Measurements from ENCODE around the gene PNMA6E.

The PNMA6E gene

DNA sequence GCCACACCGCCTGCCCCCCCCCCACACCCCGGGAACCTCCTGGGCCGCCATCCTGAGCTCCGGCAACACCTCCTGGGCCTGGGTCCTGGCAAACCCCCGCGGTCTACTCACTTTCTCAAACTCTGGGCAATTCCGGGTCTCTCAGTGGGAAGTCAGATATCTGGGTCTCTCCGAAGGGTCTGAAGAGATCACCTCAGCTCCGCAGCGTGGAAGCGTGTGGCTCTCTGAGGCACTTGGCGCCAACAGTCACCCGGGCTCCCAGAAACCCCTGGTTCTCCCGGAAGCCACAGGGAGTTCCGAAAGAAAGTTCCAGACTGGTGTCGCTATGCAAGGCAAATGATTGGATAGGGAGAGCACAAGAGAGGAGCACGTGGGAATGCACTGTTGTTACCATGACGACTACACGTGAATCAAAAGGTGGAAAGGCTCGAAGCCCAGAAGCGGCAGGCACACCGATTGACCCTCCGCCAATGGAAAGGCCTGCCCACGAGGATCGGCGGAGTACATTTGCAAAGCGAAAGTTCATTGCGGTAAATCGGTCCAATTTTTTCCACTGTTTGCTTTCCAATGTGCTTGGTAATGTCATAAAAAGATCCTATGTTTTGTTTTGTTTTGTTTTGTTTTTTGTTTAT is at the start of gene PNMA6E:
Gene PNMA6E (minus strand): TSS at position 218 of the 632 bp plus-strand sequence. CDS start 2,501 bp downstream, outside the sequence.
- no peak for DNase-seq (ENCODE audit: low spot score)

DNA sequence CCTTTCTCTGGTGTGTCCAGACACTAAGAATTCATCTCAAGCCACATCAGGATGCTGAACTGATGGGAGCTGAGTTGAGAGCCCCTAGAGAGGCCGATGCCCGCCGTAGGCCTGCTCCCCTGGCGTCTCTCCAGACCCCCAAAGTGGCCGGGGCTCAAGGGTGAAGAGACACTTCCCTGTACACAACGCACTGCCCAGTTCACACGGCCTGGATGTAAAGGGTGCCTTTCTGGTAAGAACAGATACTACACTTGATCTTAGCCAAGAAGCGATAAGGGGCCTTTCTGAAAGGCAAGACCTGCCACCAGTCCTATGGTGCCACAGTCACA is 49.8 kb upstream of the PNMA6E start:
- no peak for DNase-seq (ENCODE audit: low spot score)

DNA sequence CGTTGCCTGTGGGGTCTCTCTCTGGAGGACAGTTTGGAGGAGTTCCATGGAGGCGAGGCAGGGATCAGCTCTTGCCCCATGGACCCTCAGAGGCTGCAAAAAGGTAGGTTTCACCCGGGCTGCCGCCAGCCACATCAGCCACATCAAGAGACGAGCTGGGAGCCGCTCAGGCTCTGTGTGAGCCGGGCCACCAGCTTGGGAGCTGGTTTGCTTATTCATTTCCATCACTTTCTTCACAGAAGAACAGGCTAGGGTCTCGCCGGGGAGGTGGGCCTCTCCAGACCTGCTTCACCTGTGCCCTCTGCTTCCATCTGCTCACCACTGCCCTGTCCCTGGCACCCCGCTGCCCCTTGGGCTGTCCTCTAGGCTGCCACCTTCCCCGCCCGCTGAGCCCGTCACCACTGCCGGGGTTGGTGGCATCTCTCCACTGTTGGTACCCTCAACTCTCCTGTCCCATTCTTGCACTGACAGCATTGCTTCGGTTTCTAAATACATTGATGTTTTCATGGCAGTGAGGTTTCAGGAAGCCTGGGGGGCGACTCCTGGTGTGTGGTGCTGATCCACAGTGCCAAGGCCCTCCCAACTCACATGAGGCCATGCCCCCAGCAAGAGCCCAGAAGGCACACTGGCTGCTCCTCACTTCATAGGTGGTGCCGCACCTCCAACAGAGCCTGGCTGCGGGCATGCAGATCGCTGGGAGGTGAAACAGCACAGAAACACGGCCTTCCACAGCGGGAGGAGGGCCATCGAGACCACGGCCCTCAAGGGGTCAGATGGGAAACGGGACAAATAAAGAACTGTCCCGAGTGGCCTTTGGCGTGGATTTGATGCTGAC is 49.2 kb upstream of the PNMA6E start:
- DNase-seq (ENCODE audit: low spot score): no peak

DNA sequence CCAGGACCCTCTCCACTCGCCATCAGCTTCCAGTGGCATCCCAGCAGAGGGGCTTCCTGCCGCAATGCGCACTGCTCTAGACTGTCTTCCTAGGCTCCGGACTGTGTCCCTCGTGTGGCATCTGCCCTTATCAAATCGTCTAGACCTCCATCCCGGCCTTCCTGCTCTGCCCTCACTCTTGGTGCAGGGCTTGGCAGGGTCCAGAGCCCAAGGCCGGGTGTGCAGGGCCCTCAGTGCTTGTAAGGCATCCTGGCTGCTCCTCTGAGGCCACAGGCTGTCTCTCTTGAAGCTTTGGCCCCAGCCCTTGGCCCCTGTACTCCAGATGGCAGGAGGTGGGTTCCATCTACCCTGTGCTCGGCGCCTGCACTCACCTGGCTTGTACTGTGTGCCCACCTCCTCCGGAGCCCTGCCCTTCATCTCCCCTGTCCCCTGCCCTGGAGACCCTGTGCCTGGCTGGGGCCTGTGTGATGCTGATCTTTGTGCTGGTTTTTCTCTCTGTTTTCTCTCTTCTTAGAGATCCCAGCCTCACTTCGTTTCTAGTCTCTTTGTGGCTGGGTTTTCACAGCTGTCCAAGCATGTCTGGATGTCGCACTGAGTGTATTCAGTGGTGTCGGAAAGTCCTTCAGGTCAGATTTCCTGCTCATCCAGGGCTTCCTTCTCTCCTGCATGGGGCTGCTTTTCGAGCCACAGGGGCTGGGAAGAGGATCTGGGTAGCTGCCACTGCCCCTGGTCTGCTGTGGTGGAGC is 48.4 kb upstream of the PNMA6E start:
- DNase-seq (ENCODE audit: low spot score): no peak

DNA sequence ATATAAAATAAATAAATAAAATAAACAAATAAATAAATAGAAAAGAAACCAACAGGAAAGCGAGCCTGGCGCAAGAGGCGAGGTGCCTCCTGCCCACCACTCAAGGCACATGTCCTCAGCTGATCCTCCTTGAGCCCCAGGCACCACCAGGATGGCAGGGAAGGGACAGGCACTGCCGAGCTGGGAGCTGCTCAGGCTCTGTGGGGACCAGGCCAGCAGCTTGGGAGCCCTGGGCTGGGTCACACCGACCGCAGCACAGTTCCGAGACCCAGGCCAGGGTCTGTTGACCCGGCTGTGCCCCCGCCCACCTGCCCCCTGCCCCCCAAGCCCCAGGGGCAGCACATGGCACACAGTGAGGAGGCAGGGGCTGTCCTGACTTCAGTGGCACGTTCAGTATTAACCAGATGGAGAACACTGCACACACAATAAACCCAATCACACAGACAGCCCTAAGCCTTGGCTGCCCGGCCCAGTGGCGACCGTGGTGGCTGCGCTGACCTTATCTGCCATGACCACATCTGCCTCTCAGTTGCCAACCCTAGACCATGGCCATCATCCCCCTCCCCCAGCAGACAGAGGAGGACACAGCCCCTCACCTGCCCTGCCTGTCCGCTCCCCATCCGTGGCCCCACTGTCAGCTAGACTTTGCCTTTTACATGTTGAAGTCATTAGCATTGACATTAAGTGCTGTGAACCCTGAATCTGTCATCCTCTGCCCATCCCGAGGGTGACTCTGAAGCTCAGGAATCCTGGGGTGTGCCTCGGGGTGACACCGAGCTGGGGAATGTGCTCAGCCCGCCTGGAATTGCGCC is 47.6 kb upstream of the PNMA6E start:
- DNase-seq (ENCODE audit: low spot score): no peak

DNA sequence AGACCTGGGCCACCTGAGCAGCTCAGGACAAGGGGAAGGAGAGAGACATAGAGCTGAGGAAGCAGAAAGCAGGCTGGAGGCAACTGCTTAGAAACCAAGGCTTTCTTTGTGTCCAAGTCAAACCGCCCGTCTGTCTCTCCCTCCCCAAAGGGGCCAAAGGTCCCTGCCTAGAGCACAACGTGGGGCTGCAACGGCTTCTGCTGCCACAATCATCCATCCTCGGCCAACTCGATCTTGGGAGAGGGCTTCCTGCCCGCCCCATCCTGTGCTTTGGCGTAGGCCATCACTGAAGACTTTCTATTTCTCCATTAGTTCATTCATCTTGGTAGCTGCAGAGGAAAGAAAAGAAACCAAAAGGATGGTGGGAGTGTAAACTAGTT is 46.4 kb upstream of the PNMA6E start:
- DNase-seq (ENCODE audit: low spot score): no peak

DNA sequence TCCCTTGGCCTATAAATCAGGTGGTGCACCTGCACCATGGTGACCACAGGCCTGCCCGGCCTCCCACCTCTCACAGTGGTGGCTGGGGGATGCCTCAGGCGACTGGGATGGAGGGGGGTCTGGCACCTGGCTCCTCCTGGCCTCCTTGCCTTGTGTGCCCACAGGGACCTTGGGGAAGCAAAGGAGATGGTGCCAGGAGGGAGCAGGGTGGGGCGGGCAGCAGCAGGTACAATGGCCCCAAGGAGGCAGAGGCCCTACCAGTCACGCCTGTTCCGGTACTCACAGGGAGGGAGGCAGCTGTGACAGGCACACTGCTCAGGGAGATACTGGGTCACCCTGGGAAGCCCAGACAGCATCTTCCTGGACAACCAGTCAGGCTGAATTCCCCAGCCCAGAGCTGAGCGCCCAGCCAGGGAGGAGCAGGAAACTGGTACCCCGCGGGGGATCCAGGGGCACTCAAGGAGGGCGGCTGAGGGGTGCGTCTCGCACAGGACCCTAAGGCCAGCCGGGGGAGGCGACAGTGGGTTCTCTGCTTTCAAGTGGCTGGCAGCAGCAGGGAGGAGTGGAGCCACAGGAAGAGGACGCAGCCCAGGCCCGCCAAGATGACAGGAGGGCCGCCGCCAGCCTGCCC is 45.9 kb upstream of the PNMA6E start:
- DNase-seq (ENCODE audit: low spot score): no peak

DNA sequence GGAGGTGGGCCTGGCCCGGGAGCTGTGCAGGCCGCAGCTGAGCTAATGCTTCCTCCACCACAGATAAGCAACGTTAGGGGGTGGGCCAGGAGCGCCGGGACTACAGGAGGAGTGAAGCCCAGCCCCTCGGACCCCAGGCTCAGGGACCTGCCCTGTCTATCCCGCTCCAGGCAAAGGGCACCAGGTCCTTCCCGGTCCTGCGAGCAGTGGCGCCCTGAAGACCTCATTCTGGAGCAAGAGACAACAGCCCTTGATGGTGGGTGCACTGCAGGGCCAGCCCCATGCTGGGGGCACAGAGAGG is 45.4 kb upstream of the PNMA6E start:
- DNase-seq (ENCODE audit: low spot score): no peak

DNA sequence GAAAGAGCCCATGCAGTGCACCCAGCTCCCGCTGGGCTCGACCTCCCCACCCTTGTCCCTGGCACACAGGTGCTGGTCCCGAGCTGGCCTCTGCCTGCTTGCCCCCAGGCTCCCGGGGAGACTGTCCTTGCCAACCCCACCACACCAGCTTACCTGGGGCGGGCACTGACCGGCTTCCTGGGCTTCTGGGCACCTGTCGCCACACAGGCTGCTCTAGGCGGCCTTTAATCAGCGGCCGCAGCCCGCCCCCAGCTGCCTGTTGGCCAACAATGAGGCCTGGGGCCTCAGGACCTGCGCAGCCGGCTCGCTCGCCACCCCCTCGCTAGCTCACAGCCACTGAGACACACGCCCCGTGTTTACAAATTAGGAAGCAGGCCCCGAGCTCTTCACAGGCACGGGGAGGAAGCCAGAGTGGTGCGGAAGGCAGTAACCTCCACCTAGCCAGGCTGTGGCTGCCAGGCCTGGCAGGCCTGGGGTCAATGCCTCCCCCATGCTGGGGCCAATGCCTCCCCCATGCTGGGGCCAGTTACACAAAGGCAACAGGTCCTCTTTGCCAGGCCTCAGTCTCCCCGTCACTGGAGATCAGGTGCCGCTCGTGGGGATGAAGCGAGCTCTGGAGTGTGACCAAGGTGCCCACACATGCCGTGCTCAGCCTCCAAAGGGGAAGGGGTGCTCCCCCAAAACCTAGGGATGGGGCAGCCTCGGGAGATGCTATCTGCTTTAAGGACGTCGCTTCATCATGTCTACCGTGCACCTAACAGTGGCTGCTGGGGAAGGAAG is 44.9 kb upstream of the PNMA6E start, which contains the start of gene TREX2:
Gene TREX2 (minus strand): TSS at position 201 of the 780 bp plus-strand sequence. CDS start 626 bp downstream, outside the sequence.
- DNase-seq (ENCODE audit: low spot score): no peak

DNA sequence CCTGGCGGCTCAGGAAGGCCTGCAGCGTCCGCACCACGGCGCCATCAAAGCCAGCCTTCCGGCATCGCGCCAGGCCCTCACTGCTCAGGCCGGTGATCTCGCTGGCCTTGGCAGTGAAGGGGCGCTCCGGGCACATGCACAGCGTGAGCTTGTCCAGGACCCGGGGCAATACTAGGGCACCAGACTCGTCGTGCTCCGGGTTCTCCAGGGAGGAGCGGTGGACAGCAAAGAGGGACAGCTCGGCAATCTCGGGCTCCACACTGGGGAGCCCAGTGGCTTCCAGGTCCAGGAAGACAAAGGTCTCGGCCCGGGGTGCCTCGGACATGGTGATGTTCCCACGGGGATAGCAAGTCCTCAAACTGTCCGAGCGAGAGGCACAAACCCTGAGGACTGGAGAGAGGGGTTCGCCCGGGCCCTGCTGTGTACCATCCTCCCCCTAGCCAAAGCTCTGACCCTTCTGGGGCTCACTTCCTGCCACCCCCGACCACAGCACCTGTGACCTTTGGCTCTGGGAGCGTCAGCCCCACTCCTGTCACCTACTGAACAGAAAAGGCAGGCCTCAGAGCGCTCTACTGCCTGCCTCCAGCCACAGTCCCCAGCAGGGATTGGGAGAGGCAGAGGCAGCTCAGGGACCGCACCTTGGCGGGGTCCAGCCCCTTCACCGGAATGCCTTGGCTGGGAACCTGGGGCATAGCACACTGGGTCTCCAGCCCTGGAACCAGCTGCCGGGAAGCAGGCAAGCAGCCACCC is 44.1 kb upstream of the PNMA6E start:
- no peak for DNase-seq (ENCODE audit: low spot score)

DNA sequence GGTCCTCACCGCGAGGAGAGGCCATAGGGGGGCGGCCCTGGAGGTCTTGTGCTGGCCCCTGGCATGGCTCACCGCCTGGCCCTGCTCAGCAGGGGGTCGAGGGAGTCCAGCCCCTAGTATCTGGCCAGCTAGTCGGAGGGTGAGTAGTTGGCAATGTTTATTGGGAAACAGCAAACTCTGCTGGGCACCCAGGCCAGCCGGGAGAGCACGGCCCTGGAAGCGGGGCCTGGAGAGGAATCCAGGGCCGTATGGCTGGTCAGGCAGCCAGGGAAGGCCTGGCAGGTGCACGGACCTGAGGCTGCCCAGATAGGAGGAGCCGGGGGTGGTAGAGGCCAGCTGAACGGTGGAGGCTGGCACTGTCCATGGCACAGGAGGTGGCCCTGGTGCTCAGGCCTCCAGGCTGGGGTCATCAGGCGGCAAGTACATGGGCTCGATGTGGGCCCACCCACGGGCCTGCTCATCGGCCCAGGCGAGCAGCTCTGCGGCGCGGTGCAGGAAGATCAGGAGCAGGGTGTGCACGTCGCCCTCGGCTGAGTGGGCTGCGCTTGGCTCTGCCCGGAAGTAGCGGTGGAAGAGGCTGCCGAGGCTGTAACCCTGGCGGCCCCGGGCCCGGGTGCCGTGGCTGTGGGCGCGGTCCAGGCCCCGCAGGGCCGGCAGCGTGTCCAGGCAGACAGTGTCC is 43.3 kb upstream of the PNMA6E start:
- DNase-seq (ENCODE audit: low spot score): no peak

DNA sequence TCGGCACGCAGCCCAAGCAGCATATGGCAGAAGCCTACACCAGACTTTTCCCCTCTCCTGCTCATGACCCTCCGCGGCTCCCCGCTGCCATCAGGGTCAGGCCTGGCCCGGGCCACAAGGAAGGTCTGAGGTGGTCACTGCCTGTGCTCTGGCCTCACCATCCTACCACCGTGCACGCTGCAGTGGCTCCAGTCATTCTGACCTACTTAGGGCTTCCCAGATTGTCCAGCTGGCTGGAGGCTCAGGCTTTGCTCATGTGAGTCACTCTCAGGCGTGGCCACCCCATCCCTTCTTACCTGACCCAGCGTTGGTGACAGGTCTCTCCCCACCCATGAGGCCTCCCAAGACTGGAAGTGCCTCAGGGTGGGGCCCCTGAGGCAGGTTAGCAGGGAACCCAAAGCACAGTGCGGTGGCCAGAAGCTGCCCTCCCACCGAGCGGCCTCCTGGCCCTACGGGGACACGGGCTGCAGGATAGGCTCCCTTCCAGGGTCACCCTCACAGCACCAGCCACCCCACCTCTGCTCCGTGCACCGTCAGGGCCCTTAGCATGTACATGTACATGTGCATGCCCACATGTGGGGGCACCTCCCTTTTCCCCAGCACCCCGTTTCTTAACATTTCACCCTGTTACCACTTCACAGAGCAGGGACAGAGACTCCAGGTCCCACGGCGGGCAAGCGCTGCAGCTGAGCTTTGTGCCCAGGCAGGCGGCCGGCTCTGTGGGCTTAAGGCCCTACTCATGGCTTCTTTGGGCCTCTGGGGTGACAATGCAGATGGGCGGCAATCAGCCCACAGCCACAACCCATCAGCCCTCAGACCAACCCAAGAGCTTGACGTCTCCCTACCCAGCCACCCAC is 42.6 kb upstream of the PNMA6E start:
- no peak for DNase-seq (ENCODE audit: low spot score)

DNA sequence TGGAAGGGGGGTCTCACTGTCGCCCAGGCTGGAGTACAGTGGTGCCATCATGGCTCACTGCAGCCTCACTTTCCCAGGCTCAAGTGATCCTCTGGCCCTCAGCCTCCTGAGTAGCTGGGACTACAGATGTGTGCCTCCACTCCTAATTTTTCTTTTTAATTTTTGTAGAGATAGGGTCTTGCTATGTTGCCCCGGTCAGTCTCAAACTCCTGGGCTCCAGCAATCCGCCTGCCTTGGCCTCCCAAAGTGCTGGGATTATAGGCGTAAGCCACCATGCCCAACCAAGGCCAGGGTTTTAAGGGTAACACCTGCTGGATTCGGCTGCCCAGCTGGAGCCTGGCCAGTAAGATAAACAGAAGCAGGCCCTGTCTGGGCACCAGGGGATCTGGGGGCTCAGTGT is 41.3 kb upstream of the PNMA6E start:
- DNase-seq (ENCODE audit: low spot score): no peak

DNA sequence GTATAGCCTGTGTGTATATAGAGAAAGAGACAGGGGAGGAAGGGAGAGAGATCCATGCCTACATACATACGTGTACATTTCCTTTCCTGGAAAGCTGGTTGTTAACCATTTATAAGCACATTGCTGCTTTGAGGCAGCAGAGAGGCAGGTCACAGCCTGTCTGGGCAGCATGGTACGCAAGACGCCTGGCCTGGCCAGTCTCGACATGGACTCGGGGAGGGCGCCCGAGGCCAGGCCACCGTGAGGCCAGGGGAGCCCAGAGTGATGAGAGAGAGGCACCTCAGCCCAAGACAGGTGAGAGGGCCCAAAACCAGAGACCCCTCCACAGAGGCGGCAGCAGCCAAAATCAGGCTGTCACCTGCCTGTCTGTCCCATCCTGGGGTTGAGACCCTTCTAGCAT is 40.8 kb upstream of the PNMA6E start:
- no peak for DNase-seq (ENCODE audit: low spot score)

DNA sequence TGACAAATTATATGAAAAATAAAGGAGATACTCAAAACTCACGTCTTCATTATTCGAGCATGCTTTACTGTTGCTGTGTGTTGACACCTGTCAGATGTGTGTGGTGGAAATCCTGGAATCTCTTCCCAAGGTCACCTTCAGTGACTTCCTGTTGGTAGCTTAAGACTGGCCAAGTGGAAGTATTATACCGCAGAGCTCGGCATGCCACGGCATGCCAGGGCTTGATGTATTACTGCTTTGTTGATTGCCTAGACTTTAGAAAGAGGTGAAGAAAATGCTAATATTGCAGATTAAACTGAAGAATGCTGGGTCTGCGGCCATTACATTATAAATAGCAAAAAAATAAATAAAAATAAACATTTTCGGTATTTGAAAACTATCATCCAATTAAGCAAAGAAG is 40.1 kb upstream of the PNMA6E start:
- no peak for DNase-seq (ENCODE audit: low spot score)

DNA sequence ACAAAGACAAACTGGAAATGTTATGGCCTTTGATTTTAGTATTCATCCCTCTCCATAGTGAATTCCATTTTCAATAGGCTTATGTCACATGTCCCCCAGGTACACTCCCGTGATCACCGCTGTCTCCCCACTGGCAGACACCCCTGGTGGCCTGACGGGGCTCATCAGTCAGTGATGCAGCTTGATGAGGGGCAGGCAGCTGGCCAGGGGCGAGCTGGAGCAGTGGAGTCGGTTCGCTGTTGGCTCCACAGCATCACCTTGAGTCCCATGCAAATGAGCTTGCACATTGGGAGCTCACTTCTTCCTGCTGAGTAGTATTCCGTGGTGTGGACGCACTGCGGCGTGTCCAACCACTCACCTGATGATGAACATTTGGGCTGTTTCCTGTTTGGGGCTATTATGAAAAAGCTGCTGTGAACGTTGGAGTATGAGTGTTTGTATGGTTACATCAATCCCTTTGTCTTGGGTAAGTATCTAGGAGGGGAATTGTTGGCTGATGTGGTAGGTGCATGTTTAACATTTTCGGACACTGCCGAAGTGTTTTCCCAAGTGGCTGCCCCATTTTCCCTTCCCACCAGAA is 39.5 kb upstream of the PNMA6E start:
- DNase-seq (ENCODE audit: low spot score): no peak

DNA sequence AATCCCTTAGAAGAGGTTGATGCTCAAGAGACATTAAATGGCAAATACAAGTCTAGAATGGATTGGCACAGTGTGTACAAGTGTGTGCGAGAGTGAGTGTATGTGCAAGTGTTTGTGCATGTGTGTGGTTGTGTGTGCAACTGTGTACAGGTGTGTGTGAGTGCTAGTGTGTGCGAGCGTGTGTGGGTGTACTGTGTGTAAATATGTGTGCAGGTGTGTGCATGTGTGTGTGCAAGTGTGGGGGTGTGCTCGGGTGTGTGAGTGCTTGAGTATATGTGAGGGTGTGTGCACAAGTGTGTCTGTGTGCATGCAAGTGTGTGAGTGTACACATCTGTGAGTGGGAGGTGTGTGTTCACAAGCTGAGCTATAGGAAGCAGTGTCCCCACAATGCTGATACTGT is 38.8 kb upstream of the PNMA6E start:
- no peak for DNase-seq (ENCODE audit: low spot score)

DNA sequence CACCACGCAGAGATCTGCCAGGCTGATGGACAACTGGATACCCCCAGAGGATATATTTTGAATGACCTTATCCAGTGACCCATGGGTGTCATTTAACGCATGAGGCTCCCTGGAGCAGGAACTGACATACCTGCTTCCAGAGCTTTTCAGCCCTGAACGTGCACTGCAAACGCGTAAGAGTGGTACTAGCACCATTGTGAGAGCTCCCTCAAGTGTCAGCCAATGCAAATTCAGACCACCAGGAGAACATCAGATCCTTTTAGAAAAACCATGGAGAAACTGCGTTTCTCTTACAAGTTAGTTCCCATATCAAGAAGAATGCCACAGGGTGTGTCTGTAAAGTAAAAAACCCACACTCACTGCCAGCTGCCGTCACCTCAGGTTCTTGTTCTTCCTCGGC is 37.4 kb upstream of the PNMA6E start:
- no peak for DNase-seq (ENCODE audit: low spot score)
